SU-DHL-6 (cell line): ENCODE results near the gene CSK.

Experiments
- H2AFZ ChIP-seq: fragments of 200-600 bp; sonication (generic); 2 replicates; pipeline ENCODE4 v1.6.1; 2014; ENCODE audit warnings: low read depth, mild to moderate bottlenecking, moderate library complexity, mixed read lengths, antibody characterized with exemption, low read length; ENCODE audit not compliant: severe bottlenecking
- H3F3A ChIP-seq: fragments of 200-600 bp; shearing (Covaris generic); 2 replicates; pipeline ENCODE4 v1.6.0; 2016; ENCODE audit warnings: antibody characterized with exemption, mild to moderate bottlenecking; ENCODE audit not compliant: insufficient read depth
- H3K27ac ChIP-seq: fragments of 200-600 bp; sonication (generic); 2 replicates; pipeline ENCODE4 v1.5.1; 2016; ENCODE audit warnings: low read depth, mild to moderate bottlenecking, low read length, moderate library complexity, mixed read lengths
- H3K27me3 ChIP-seq: fragments of 200-600 bp; sonication (generic), shearing (Covaris generic); 2 replicates; pipeline ENCODE4 v1.6.0; 2014; ENCODE audit warnings: mild to moderate bottlenecking, low read length
- H3K36me3 ChIP-seq: fragments of 200-600 bp; sonication (generic); 2 replicates; pipeline ENCODE4 v1.6.1; 2014; ENCODE audit warnings: mild to moderate bottlenecking, low read length, mixed read lengths
- H3K4me2 ChIP-seq: fragments of 300-600, 200-600 bp; shearing (Covaris generic), sonication (generic); 2 replicates; pipeline ENCODE4 v1.6.0; 2014; ENCODE audit warnings: low read length, low read depth, mild to moderate bottlenecking; ENCODE audit not compliant: poor library complexity, severe bottlenecking
- H3K4me3 ChIP-seq: fragments of 200-600 bp; sonication (generic); 2 replicates; pipeline ENCODE4 v1.5.1; 2014; ENCODE audit warnings: antibody characterized with exemption, low read length, mild to moderate bottlenecking, mixed read lengths; ENCODE audit not compliant: insufficient read depth, poor library complexity, severe bottlenecking
- H3K79me2 ChIP-seq: fragments of 200-600 bp; sonication (generic); 2 replicates; pipeline ENCODE4 v1.6.1; 2014; ENCODE audit warnings: mild to moderate bottlenecking, low read length, moderate library complexity; ENCODE audit not compliant: insufficient read depth
- H3K9ac ChIP-seq: fragments of 200-600 bp; sonication (generic); 2 replicates; pipeline ENCODE4 v1.7.0; 2014; ENCODE audit warnings: mild to moderate bottlenecking, low read length
- H3K9me2 ChIP-seq: fragments of 200-600 bp; sonication (generic); replicated peaks from 2 replicates; pipeline ENCODE4 v1.6.1; 2014; ENCODE audit warnings: low read length; ENCODE audit not compliant: insufficient read depth
- H3K9me3 ChIP-seq: fragments of 200-600 bp; sonication (generic); 2 replicates; pipeline ENCODE4 v1.6.1; 2014; ENCODE audit warnings: low read length, mixed read lengths; ENCODE audit not compliant: insufficient read depth
- H4K20me1 ChIP-seq: fragments of 200-600 bp; sonication (generic); 2 replicates; pipeline ENCODE4 v1.6.1; 2014; ENCODE audit warnings: low read depth, mild to moderate bottlenecking, antibody characterized with exemption, low read length, moderate library complexity, mixed read lengths
- EZH2phosphoT487 ChIP-seq: fragments of 200-600 bp; sonication (generic), shearing (Covaris generic); conservative IDR thresholded peaks from 2 replicates; pipeline ENCODE4 v1.6.1; 2018; ENCODE audit warnings: mild to moderate bottlenecking, antibody characterized with exemption, low read length, moderate library complexity, mixed read lengths
- TF ChIP-seq, protein P1 (sequence below): fragments of 200-600 bp; sonication (generic); IDR thresholded peaks from one replicate; pipeline ENCODE4 v1.5.1; 2017; ENCODE audit warnings: antibody characterized with exemption, mild to moderate bottlenecking, low read length, moderate library complexity; ENCODE audit not compliant: insufficient read depth, poor library complexity, severe bottlenecking

The CSK gene

DNA sequence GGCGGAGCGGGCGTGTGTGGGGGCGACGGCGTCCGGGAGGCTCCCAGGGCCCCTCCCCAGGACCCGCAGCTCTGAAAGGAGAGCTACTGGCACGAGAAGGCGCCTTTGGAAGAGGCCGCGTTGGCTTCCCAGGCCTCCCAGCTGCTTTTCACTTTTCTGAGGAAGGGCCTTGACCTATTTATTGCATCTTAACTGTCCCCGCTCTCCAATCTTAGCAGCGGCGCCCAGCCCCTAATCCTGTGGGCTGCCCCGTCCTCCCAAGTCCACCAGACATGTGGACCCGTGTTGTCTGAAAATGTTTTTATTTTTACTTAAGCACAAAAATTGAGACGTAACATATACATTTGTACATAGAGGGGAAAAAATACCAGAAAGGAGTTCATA is 61.6 kb downstream of the CSK start:
- TF ChIP-seq, protein P1, sequence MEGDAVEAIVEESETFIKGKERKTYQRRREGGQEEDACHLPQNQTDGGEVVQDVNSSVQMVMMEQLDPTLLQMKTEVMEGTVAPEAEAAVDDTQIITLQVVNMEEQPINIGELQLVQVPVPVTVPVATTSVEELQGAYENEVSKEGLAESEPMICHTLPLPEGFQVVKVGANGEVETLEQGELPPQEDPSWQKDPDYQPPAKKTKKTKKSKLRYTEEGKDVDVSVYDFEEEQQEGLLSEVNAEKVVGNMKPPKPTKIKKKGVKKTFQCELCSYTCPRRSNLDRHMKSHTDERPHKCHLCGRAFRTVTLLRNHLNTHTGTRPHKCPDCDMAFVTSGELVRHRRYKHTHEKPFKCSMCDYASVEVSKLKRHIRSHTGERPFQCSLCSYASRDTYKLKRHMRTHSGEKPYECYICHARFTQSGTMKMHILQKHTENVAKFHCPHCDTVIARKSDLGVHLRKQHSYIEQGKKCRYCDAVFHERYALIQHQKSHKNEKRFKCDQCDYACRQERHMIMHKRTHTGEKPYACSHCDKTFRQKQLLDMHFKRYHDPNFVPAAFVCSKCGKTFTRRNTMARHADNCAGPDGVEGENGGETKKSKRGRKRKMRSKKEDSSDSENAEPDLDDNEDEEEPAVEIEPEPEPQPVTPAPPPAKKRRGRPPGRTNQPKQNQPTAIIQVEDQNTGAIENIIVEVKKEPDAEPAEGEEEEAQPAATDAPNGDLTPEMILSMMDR, result no peak
- TF ChIP-seq EZH2phosphoT487, result no peak
- Histone ChIP-seq H3K36me3 (no peaks in the 10 kb centered on the region), H3K9me3 (no peaks in the 10 kb centered on the region), H3K4me2 (peak overlapping the region; percentile 81), H3K27me3 (no peaks in the 10 kb centered on the region), H3K9ac (peak overlapping the region; percentile 88), H2AFZ (peak overlapping the region; percentile 78), H4K20me1 (no peaks in the 10 kb centered on the region), H3K4me3 (peak overlapping the region; percentile 58), H3K9me2 (no peaks in the 10 kb centered on the region), H3K79me2 (no peaks in the 10 kb centered on the region), H3K27ac (peak overlapping the region; percentile 71), H3F3A (peaks cover 20% of the 10 kb centered on the region; the same call in 1 of the 2 replicates)

DNA sequence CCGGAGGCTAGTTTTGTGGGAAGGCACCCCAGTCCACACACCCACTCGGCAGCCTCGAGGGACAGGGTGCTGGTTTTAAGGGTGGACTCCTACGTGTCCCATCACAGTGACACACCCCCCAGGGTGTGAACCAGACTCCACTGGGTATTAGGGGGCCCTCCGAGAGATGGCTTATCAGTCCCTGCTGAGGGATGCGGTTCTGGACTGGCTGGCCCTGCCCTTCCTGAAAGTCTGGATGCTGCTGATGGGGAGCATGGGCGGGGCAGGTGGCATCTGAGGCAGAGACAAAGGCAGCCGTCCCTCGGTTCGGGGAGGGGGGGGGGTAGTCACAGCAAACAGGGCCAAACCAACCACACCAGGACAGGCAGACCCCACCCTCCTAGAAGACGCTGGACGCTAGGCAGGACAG is 62.0 kb downstream of the CSK start:
- Histone ChIP-seq H2AFZ (no peak overlapping the region), H3K4me3 (peak overlapping the region; percentile 58), H3K79me2 (no peaks in the 10 kb centered on the region), H3K9me2 (no peaks in the 10 kb centered on the region), H3K9me3 (no peaks in the 10 kb centered on the region), H3F3A (peaks cover 20% of the 10 kb centered on the region; the same call in 1 of the 2 replicates), H4K20me1 (no peaks in the 10 kb centered on the region), H3K9ac (peak overlapping the region; percentile 88), H3K36me3 (no peaks in the 10 kb centered on the region), H3K4me2 (peak overlapping the region; percentile 81), H3K27ac (peak overlapping the region; percentile 71), H3K27me3 (no peaks in the 10 kb centered on the region)
- no peak for TF ChIP-seq EZH2phosphoT487
- TF ChIP-seq, protein P1, result no peak

DNA sequence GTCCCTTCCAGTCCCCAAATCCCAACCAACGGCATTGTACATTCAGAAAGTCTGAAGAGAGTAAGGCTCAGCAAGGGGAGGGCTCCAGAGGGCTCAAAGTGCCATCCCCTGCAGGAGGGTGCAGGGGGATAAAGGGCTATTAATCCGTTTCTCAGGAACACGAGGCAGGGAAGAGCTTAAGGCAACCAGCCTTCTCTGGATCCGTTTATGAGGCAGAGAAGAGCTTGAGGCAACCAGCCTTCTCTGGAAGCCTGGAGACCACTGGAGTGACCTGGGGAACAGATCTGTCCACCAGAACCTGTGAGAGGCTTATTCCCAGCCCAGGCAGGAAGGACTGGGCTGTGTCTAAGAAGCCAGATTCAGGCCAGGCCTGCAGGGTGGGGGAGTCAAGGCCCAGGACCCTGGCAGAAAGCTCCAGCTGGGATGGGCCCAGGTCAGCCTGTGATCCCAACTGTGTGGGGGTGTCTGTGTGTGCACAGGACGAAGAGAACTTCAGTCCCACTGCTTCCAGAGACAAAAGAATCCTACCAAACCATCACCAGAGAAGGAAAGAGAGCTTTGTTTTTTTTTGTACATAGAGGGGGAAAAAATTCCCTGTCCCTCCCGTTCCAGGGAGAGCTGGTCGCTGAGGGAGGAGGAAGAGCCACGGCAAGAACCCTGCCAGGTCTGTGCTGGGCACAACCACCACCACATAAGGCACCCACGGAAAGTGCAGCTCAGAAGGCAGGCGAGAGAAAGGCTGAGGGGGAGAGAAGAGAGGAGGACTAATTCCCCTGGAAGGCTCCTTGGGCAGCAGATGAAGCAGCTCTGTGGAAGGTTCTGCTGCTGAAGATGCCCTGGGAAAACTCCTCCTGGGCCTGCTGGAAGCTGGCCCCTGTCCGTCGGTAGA is 62.7 kb downstream of the CSK start:
- peak overlapping the region; percentile 88; the same call in 1 of the 2 replicates for H3K9ac ChIP-seq
- peak overlapping the region; percentile 46 for H3K27ac ChIP-seq
- H3K36me3 ChIP-seq, result no peaks in the 10 kb centered on the region
- H3K9me3 ChIP-seq, result no peaks in the 10 kb centered on the region
- H4K20me1 ChIP-seq, result no peaks in the 10 kb centered on the region
- no peak overlapping the region for H3K4me3 ChIP-seq
- no peak for TF ChIP-seq EZH2phosphoT487
- TF ChIP-seq, protein P1, result no peak
- H3K4me2 ChIP-seq, result no peak overlapping the region
- H3K27me3 ChIP-seq, result no peaks in the 10 kb centered on the region
- H3K9me2 ChIP-seq, result no peaks in the 10 kb centered on the region
- H3K79me2 ChIP-seq, result no peaks in the 10 kb centered on the region
- H3F3A ChIP-seq, result peaks cover 20% of the 10 kb centered on the region; the same call in 1 of the 2 replicates
- no peak overlapping the region for H2AFZ ChIP-seq
